Measurements from ENCODE around the gene NOL3.

The NOL3 gene

GRCh38 chr16:67148656-67149275, 21.6 kb upstream of the NOL3 start:
- DNase-seq (ENCODE audit: low spot score): no peak
- in situ Hi-C loops (cut with MboI; ENCODE audit: low sequenced_read_pairs, unreplicated experiment): no loop called here
- TF ChIP-seq, protein P1, sequence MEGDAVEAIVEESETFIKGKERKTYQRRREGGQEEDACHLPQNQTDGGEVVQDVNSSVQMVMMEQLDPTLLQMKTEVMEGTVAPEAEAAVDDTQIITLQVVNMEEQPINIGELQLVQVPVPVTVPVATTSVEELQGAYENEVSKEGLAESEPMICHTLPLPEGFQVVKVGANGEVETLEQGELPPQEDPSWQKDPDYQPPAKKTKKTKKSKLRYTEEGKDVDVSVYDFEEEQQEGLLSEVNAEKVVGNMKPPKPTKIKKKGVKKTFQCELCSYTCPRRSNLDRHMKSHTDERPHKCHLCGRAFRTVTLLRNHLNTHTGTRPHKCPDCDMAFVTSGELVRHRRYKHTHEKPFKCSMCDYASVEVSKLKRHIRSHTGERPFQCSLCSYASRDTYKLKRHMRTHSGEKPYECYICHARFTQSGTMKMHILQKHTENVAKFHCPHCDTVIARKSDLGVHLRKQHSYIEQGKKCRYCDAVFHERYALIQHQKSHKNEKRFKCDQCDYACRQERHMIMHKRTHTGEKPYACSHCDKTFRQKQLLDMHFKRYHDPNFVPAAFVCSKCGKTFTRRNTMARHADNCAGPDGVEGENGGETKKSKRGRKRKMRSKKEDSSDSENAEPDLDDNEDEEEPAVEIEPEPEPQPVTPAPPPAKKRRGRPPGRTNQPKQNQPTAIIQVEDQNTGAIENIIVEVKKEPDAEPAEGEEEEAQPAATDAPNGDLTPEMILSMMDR (IDR thresholded peaks at IDR 0.05; ENCODE audit: borderline replicate concordance, control extremely low read depth, extremely low read depth, insufficient read depth, missing control alignments): no peak

DNA sequence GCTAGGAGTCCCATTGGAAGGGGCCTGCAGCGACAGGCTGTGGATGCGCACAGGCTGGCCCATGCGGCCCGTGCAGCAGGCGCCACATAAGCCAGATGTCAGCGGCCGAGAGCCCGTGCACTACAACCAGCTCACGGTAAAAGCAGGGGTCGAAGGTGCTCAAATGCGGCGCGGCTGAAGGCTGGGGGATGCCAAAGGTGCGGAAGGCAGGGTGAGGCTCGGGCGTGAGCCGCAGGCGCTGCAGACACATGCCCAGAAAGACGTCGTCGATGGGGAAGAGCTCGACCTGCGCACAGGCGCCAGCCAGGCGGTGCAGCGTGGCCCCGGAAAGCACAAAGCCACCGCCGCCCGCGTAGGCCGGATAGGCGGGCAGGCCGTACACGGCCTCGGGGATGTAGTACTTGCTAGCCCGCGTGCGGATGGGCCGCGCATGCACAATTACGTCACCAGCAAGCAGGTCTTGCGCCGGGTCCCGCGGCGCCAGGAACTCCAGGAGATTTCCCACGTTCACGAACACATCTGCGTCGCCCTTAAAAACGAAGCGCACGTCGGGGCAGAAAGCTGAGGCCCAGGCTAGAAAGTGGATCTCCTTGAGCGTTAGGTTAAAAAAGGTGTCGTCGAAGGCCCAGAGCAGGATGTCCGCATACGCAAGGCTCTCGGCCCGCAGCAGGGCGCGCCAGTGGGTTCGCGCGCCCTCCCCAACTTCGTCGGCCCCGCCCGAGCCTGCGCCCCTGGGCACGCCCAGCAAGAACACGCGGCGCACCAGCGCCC, 20.9 kb upstream of the NOL3 start:
- in situ Hi-C loops (cut with MboI; ENCODE audit: low sequenced_read_pairs, unreplicated experiment): loop anchor here (5.0 to 25.0 kb wide), 2 partner anchors 132 to 187 kb away; partner anchors contain the start of gene CES3
- TF ChIP-seq, protein P1 (IDR thresholded peaks at IDR 0.05; ENCODE audit: borderline replicate concordance, control extremely low read depth, extremely low read depth, insufficient read depth, missing control alignments): no peak
- no peak for DNase-seq (ENCODE audit: low spot score)

DNA sequence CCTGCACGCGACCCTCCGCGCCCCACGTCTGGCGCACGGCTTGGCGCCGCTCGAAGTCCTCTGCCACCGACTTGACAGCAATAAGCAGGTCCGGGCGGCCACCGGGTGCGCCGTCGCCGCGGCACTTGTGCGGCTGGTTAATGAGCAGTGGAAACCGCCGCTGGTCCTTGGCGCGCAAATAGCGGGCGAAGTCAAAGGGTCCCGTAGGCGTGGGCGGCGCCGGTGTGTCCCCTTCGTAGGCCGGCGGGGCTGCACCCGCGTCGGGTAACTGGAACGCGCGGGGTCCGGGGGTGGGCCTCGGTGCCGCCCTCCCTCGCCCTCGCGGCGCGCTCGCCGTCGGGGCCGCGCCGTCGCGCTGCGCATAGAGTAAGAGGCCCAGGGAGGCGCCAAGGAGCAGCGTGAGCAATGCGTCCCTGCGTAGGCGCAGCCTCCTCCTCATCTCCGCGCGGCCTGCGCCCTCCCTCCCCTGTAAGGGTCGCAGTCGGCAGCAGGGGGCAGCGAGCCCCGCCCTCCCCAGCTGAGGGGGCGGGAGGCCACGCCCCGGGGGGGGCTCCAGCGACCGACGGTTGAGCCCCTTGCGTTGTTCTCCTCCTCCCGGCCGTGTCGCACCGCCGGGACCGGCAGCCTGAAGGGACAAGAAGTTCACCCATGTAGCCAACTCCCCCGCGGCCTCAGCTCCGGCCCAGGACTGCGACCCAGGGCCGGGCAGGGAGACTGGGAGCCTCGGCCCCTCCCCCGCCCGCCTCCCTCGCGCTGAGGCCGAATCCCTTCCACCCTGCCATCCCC, 20.1 kb upstream of the NOL3 start:
- in situ Hi-C loops (cut with MboI; ENCODE audit: low sequenced_read_pairs, unreplicated experiment): loop anchor here (5.0 to 25.0 kb wide), 2 partner anchors 133 to 188 kb away; partner anchors contain the start of gene CES3
- peak; percentile 86 for DNase-seq (ENCODE audit: low spot score)
- TF ChIP-seq, protein P1 (IDR thresholded peaks at IDR 0.05; ENCODE audit: borderline replicate concordance, control extremely low read depth, extremely low read depth, insufficient read depth, missing control alignments): peak; percentile 12

DNA sequence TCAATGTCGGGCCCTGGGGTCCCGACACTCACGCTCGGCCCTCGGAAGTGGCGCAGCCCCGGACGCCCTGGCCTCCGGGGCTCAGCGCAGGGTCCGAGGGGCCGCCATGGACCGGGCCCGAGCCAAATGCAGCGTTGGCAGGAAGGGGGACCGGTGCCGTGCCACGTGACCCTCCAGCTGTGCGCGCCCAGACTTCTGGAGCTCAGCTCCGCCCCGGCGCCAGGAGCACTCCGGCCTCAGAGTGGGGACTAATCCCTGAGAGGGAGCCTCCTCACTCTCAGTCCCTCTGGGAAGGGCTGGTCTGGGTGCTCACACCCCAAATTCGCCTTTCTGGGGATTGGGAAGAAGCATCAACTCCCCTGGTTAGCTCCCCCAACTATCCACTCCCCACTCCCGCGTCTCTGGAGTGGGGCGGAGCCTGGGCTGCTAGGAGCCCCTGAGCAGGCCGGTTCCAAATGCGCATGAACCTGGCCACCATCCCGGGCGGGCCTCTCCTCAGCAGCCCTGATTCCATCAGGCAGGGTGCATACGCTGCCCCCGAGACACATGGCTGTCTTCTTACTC, 19.4 kb upstream of the NOL3 start, which contains the start of gene B3GNT9:
Gene B3GNT9 (minus strand): TSS at position 166 of the 564 bp plus-strand sequence. CDS start 513 bp downstream, outside the sequence.
- peak; percentile 84 for DNase-seq (ENCODE audit: low spot score)
- TF ChIP-seq, protein P1 (IDR thresholded peaks at IDR 0.05; ENCODE audit: borderline replicate concordance, control extremely low read depth, extremely low read depth, insufficient read depth, missing control alignments): no peak
- in situ Hi-C loops (cut with MboI; ENCODE audit: low sequenced_read_pairs, unreplicated experiment): loop anchor here (5.0 to 25.0 kb wide), 2 partner anchors 134 to 189 kb away; partner anchors contain the start of gene CES3

- no peak for DNase-seq (ENCODE audit: low spot score)
- TF ChIP-seq, protein P1 (IDR thresholded peaks at IDR 0.05; ENCODE audit: borderline replicate concordance, control extremely low read depth, extremely low read depth, insufficient read depth, missing control alignments): no peak
- in situ Hi-C loops (cut with MboI; ENCODE audit: low sequenced_read_pairs, unreplicated experiment): loop anchor here (5.0 to 25.0 kb wide), 2 partner anchors 134 to 189 kb away; partner anchors contain the start of gene CES3
Observed at GRCh38 chr16:67151431-67152097, 18.8 kb upstream of the NOL3 start.
